OCI-LY7 (cell line): ENCODE measurements around the gene CDK17.

ENCODE experiments used
- EZH2phosphoT487 ChIP-seq: fragments of 200-600 bp; sonication (generic); IDR thresholded peaks from 2 replicates; pipeline ENCODE4 v1.6.1; 2018; ENCODE audit warnings: low read depth, borderline replicate concordance, mild to moderate bottlenecking, mixed run types, antibody characterized with exemption, low read length, moderate library complexity, mixed read lengths
- TF ChIP-seq, protein P1 (sequence below): fragments of 200-600 bp; sonication (generic); conservative IDR thresholded peaks from 2 replicates; pipeline ENCODE4 v1.5.1; 2014; ENCODE audit warnings: mild to moderate bottlenecking, antibody characterized with exemption, low read length, moderate library complexity, mixed read lengths

DNA sequence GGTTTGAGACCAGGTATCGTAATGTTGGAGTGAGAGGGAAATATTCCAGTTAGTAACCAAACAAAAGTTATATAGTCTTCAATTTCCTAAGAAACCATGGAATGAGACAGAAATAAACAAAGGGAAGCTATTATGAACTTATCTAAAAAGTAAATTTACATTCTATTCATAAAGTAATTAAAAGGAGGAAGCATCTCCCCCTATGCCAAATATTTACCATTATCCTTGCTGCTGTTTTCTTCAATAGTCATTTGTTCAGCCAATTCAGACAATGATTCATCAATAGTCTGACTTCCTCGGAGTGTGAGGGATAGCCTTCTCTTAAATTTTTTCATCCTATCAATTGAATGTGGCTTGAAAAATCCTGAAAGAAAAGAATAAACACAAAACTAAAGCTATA lies 65.7 kb downstream of the CDK17 start:
- TF ChIP-seq, protein P1, sequence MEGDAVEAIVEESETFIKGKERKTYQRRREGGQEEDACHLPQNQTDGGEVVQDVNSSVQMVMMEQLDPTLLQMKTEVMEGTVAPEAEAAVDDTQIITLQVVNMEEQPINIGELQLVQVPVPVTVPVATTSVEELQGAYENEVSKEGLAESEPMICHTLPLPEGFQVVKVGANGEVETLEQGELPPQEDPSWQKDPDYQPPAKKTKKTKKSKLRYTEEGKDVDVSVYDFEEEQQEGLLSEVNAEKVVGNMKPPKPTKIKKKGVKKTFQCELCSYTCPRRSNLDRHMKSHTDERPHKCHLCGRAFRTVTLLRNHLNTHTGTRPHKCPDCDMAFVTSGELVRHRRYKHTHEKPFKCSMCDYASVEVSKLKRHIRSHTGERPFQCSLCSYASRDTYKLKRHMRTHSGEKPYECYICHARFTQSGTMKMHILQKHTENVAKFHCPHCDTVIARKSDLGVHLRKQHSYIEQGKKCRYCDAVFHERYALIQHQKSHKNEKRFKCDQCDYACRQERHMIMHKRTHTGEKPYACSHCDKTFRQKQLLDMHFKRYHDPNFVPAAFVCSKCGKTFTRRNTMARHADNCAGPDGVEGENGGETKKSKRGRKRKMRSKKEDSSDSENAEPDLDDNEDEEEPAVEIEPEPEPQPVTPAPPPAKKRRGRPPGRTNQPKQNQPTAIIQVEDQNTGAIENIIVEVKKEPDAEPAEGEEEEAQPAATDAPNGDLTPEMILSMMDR = no peak
- no peak for TF ChIP-seq EZH2phosphoT487
